AG04450 (cell line): Measurements from ENCODE around the gene MUC2. TPM values are rescaled to one million over a fixed set of nuclear protein-coding genes. Genes with fewer than 3 reads are reported as not detected.

Source experiments
- CTCF ChIA-PET: fragments of 300-600, 350-600 bp; formaldehyde crosslinking; extraction: SDS; loops from one replicate; lab custom pipeline; 2022; ENCODE audit warnings: antibody characterized with exemption, inconsistent platforms; lab: Charles Lee
- POLR2A ChIA-PET: fragments of 350-600 bp; formaldehyde crosslinking; extraction: SDS; loops from one replicate; lab custom pipeline; 2021; ENCODE audit warnings: antibody characterized with exemption, inconsistent platforms; lab: Yijun Ruan, JAX
- DNase-seq: peaks from one replicate; pipeline ENCODE4 v3.0.0-alpha.2; 2011; ENCODE audit warnings: low read depth, low spot score
- H3K27ac ChIP-seq: one replicate; pipeline ENCODE4 v1.5.1; 2012; ENCODE audit warnings: low read depth, low read length, control low read depth
- H3K27me3 ChIP-seq: one replicate; pipeline ENCODE4 v1.6.0; 2012; ENCODE audit warnings: low read length; ENCODE audit not compliant: control insufficient read depth, insufficient read depth
- H3K4me3 ChIP-seq: 2 replicates; pipeline ENCODE4 v1.5.1; 2011; ENCODE audit warnings: mild to moderate bottlenecking, low read depth, low read length, control low read depth
- H3K9me3 ChIP-seq: 2 replicates; pipeline ENCODE4 v1.5.1; 2012; ENCODE audit warnings: low read length; ENCODE audit not compliant: control insufficient read depth, insufficient read depth
- CTCF ChIP-seq: IDR thresholded peaks from 2 replicates; pipeline ENCODE4 v1.5.1; 2011; ENCODE audit warnings: low read depth, low read length, control low read depth, inconsistent platforms
- polyA plus RNA-seq: library from polyadenylated mRNA; depleted of rRNA; stranded (reverse); fragments of >200 nt; gene quantifications from 2 replicates; pipeline ENCODE4 v1.2.3, GENCODE V29; 2011

MUC2 gene
- polyA plus RNA-seq, 1 experiment, result not detected

- ChIA-PET CTCF (interaction anchor here (0.6 kb wide), 1 partner anchor 318 kb away, joined by 4 read pairs; no protein-coding TSS in a partner anchor), POLR2A (no interaction called here)
- no peak for TF ChIP-seq CTCF
- Histone ChIP-seq H3K27ac (no peak overlapping the region), H3K9me3 (peaks cover 70% of the 10 kb centered on the region), H3K4me3 (no peak overlapping the region), H3K27me3 (no peaks in the 10 kb centered on the region)
- DNase-seq, result no peak
Observed at GRCh38 chr11:1104411-1105182, 29.9 kb downstream of the MUC2 start.

GRCh38 chr11:1105183-1105565 lies 30.5 kb downstream of the MUC2 start:
- POLR2A ChIA-PET, result no interaction called here
- CTCF ChIA-PET, result no interaction called here

GRCh38 chr11:1106387-1106786 lies 31.7 kb downstream of the MUC2 start:
- Histone ChIP-seq H3K27me3 (no peaks in the 10 kb centered on the region), H3K27ac (no peak overlapping the region), H3K9me3 (peaks cover 62% of the 10 kb centered on the region), H3K4me3 (no peak overlapping the region)
- TF ChIP-seq CTCF, result no peak
- CTCF ChIA-PET, result no interaction called here
- no peak for DNase-seq
- POLR2A ChIA-PET, result no interaction called here

More at GRCh38 chr11:1105183-1105565, 30.5 kb downstream of the MUC2 start:
- Histone ChIP-seq H3K27me3 (no peaks in the 10 kb centered on the region), H3K9me3 (peaks cover 69% of the 10 kb centered on the region), H3K4me3 (no peak overlapping the region), H3K27ac (no peak overlapping the region)
- no peak for TF ChIP-seq CTCF
- DNase-seq, result no peak

- no peak overlapping the region for H3K27ac ChIP-seq
- DNase-seq, result no peak
- no peak overlapping the region for H3K4me3 ChIP-seq
- CTCF ChIA-PET, result no interaction called here
- POLR2A ChIA-PET, result no interaction called here
- no peak for TF ChIP-seq CTCF
- H3K9me3 ChIP-seq, result peaks cover 60% of the 10 kb centered on the region; the same call in 1 of the 2 replicates
- H3K27me3 ChIP-seq, result no peaks in the 10 kb centered on the region
Observed at GRCh38 chr11:1107316-1108245, 32.9 kb downstream of the MUC2 start.
